SU-DHL-6 (cell line): ENCODE results near the gene ZCCHC8.

Source experiments
- CTCF ChIP-seq: fragments of 200-600 bp; sonication (generic); IDR thresholded peaks from one replicate; pipeline ENCODE4 v1.5.1; 2017; ENCODE audit warnings: antibody characterized with exemption, mild to moderate bottlenecking, low read length, moderate library complexity; ENCODE audit not compliant: insufficient read depth, poor library complexity, severe bottlenecking
- EZH2phosphoT487 ChIP-seq: fragments of 200-600 bp; sonication (generic), shearing (Covaris generic); conservative IDR thresholded peaks from 2 replicates; pipeline ENCODE4 v1.6.1; 2018; ENCODE audit warnings: mild to moderate bottlenecking, antibody characterized with exemption, low read length, moderate library complexity, mixed read lengths

GRCh38 chr12:122423258-122424165 is 77.2 kb downstream of the ZCCHC8 start:
- no peak for TF ChIP-seq CTCF
- TF ChIP-seq EZH2phosphoT487 = no peak
